HFF-Myc (cell line): ENCODE measurements around the gene WDR91.

ENCODE experiments used
- DNase-seq: peaks from one replicate; pipeline ENCODE4 v3.0.0-alpha.2; 2011; ENCODE audit warnings: low read depth; ENCODE audit errors: extremely low read depth
- H3K4me3 ChIP-seq: replicated peaks from 2 replicates; pipeline ENCODE4 v1.5.1; 2011; ENCODE audit warnings: low read depth, mild to moderate bottlenecking, control low read depth, low read length
- CTCF ChIP-seq: IDR thresholded peaks from 2 replicates; pipeline ENCODE4 v1.5.1; 2012; ENCODE audit warnings: mild to moderate bottlenecking, low read depth, low read length, control low read depth; ENCODE audit errors: missing control alignments

Gene WDR91

GRCh38 chr7:135166338-135166990 lies 44.9 kb downstream of the WDR91 start:
- no peak for TF ChIP-seq CTCF
- H3K4me3 ChIP-seq: no peak overlapping the region
- DNase-seq: no peak

- TF ChIP-seq CTCF: no peak
Observed at GRCh38 chr7:135165862-135166261, 45.5 kb downstream of the WDR91 start.

GRCh38 chr7:135164357-135165061 lies 46.8 kb downstream of the WDR91 start:
- TF ChIP-seq CTCF: peak; percentile 14
- H3K4me3 ChIP-seq: no peak overlapping the region
- no peak for DNase-seq

More at GRCh38 chr7:135165862-135166261, 45.5 kb downstream of the WDR91 start:
- no peak overlapping the region for H3K4me3 ChIP-seq
- no peak for DNase-seq

GRCh38 chr7:135162382-135163001 lies 48.8 kb downstream of the WDR91 start:
- no peak overlapping the region for H3K4me3 ChIP-seq
- TF ChIP-seq CTCF: no peak

GRCh38 chr7:135161669-135162068 lies 49.7 kb downstream of the WDR91 start:
- no peak overlapping the region for H3K4me3 ChIP-seq
- no peak for TF ChIP-seq CTCF
- DNase-seq: no peak

More at GRCh38 chr7:135162382-135163001, 48.8 kb downstream of the WDR91 start:
- no peak for DNase-seq

- DNase-seq: no peak
- H3K4me3 ChIP-seq: no peak overlapping the region
- TF ChIP-seq CTCF: no peak
Observed at GRCh38 chr7:135160858-135161653, 50.3 kb downstream of the WDR91 start.
